ENCODE data around the gene NME5. TPM values are rescaled to one million over a fixed set of nuclear protein-coding genes. Genes with fewer than 3 reads are reported as not detected.
"Not testable (repeated sequence)": the region's sequence is repeated elsewhere in the genome, so short reads cannot be mapped to it uniquely, and the experiment has no call there.

Gene NME5
- total and polyA plus RNA-seq, 2 donors (not counting 1 experiment from before 2014, with no cell fraction given): 1.8 to 2.5 TPM

DNA sequence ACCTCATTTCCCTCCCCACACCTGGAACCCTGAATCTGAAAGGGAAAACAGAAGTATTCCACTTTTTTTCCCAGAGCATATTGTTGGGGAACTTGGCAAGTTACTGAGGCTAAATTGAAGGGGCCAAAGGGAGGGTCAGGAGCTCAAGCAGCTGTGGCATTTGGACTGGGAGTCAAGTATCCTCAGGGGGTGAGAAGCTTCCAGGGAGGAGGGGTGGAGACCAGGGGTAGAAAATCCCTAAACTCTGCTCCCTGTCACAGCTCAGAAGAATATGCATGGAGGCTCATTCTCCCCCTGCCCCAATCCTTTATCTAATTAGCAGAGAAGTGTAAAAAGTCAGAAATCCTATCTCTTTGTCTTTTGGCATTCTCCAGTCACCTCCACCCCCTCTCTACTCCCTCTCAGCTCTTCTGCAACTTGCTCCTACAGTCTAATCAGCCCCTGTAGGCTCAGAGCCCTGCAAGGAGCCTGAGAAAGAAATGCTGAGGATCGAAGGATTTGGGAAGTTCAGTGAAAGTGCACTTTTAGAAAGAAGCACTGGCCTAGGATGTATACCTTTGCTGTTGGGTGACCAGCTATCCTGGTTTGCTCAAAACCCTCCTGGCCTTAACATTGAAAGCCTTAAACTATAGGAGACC lies 61.1 kb downstream of the NME5 start:
- Histone ChIP-seq H3K36me3 (ENCODE audit: control insufficient read depth, insufficient read depth, low read length) (no peaks in the 10 kb centered on the region), H3K9ac (ENCODE audit: insufficient read depth, low read length) (no peak overlapping the region), H4K20me1 (ENCODE audit: control insufficient read depth, extremely low read depth, insufficient read depth, low read length) (no peaks in the 10 kb centered on the region), H3K4me1 (ENCODE audit: control insufficient read depth, extremely low read depth, insufficient read depth, low read length) (no peaks in the 10 kb centered on the region), H3K9me3 (ENCODE audit: control insufficient read depth, insufficient read depth, low read depth, low read length) (no peaks in the 10 kb centered on the region), H3K27ac (ENCODE audit: insufficient read depth, low read length) (no peak overlapping the region), H3K27me3 (ENCODE audit: control insufficient read depth, insufficient read depth, low read length) (no peaks in the 10 kb centered on the region), H3K4me3 (replicated peaks in 1 of 4; ENCODE audit: control extremely low read depth in 1 of 4, insufficient read depth in 1 of 4, low read depth in 3 of 4, low read length in 4 of 4) (no peak overlapping the region), H3K4me2 (ENCODE audit: extremely low read depth, insufficient read depth, low read length) (no peak overlapping the region), H3K79me2 (ENCODE audit: control insufficient read depth, insufficient read depth, low read length) (no peaks in the 10 kb centered on the region), H2AFZ (ENCODE audit: low read length) (no peak overlapping the region)
- TF ChIP-seq, protein P1, sequence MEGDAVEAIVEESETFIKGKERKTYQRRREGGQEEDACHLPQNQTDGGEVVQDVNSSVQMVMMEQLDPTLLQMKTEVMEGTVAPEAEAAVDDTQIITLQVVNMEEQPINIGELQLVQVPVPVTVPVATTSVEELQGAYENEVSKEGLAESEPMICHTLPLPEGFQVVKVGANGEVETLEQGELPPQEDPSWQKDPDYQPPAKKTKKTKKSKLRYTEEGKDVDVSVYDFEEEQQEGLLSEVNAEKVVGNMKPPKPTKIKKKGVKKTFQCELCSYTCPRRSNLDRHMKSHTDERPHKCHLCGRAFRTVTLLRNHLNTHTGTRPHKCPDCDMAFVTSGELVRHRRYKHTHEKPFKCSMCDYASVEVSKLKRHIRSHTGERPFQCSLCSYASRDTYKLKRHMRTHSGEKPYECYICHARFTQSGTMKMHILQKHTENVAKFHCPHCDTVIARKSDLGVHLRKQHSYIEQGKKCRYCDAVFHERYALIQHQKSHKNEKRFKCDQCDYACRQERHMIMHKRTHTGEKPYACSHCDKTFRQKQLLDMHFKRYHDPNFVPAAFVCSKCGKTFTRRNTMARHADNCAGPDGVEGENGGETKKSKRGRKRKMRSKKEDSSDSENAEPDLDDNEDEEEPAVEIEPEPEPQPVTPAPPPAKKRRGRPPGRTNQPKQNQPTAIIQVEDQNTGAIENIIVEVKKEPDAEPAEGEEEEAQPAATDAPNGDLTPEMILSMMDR (conservative IDR thresholded peaks at IDR 0.05 in 1 of 2, IDR thresholded peaks at IDR 0.05 in 1 of 2; ENCODE audit: low read depth in 1 of 2, low read length in 2 of 2): no peak
- no peak for TF ChIP-seq EZH2 (IDR thresholded peaks at IDR 0.05; ENCODE audit: low read length, missing control alignments)
- DNase-seq (ENCODE audit: low read depth in 2 of 2): no peak

DNA sequence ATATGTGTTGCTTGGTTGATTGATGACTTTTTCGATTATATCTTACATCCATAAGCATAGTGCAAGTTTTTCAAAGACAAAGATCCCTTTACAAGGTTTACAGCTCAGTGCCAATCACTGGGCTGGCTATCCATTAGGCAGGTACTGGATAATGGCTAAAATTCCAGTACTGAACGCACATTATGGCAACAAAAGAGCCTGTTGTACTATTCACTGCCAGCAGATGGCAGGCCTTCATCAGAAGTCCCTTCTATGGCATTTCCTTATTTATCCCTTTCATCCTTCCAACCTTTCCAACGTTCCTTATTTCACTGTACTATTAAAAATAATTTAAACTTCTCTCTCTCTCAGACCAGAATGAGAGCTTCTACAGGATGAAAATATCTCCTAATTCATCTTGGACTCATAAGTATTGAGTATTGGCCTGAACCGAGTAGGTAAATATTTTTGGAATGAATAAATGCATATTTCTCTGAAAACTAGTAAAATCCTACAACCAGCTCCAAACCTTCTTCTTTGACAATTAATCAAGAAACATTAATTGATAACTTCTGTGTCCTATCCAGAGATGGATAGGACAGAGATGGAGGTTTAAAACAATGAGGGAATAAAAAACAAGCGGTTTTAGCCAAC lies 62.0 kb downstream of the NME5 start:
- Histone ChIP-seq H4K20me1 (ENCODE audit: control insufficient read depth, extremely low read depth, insufficient read depth, low read length) (no peaks in the 10 kb centered on the region), H3K27ac (ENCODE audit: insufficient read depth, low read length) (no peak overlapping the region), H3K36me3 (ENCODE audit: control insufficient read depth, insufficient read depth, low read length) (no peaks in the 10 kb centered on the region), H2AFZ (ENCODE audit: low read length) (no peak overlapping the region), H3K27me3 (ENCODE audit: control insufficient read depth, insufficient read depth, low read length) (no peaks in the 10 kb centered on the region), H3K4me3 (replicated peaks in 1 of 4; ENCODE audit: control extremely low read depth in 1 of 4, insufficient read depth in 1 of 4, low read depth in 3 of 4, low read length in 4 of 4) (no peak overlapping the region), H3K9ac (ENCODE audit: insufficient read depth, low read length) (no peak overlapping the region), H3K79me2 (ENCODE audit: control insufficient read depth, insufficient read depth, low read length) (no peaks in the 10 kb centered on the region), H3K9me3 (ENCODE audit: control insufficient read depth, insufficient read depth, low read depth, low read length) (no peaks in the 10 kb centered on the region), H3K4me1 (ENCODE audit: control insufficient read depth, extremely low read depth, insufficient read depth, low read length) (no peaks in the 10 kb centered on the region), H3K4me2 (ENCODE audit: extremely low read depth, insufficient read depth, low read length) (no peak overlapping the region)
- TF ChIP-seq, protein P1 (conservative IDR thresholded peaks at IDR 0.05 in 1 of 2, IDR thresholded peaks at IDR 0.05 in 1 of 2; ENCODE audit: low read depth in 1 of 2, low read length in 2 of 2): peak; percentile 87 to 92
- TF ChIP-seq EZH2 (IDR thresholded peaks at IDR 0.05; ENCODE audit: low read length, missing control alignments): no peak
- peak; percentile 47 to 73 for DNase-seq (ENCODE audit: low read depth in 2 of 2)

DNA sequence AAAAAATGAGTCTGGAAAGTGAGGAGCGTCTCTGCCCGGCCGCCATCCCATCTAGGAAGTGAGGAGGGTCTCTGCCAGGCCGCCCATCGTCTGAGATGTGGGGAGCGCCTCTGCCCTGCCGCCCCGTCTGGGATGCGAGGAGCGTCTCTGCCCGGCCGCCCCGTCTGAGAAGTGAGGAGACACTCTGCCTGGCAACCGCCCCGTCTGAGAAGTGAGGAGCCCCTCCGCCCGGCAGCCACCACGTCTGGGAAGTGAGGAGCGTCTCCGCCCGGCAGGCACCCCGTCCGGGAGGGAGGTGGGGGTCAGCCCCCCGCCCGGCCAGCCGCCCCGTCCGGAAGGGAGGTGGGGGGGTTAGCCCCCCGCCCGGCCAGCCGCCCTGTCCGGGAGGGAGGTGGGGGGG lies 69.2 kb downstream of the NME5 start:
- not testable (repeated sequence) for H3K9me3 ChIP-seq (ENCODE audit: control insufficient read depth, insufficient read depth, low read depth, low read length); H2AFZ ChIP-seq (ENCODE audit: low read length)

More for the DNA sequence above, 69.2 kb downstream of the NME5 start:
- not testable (repeated sequence) for H3K27ac ChIP-seq (ENCODE audit: insufficient read depth, low read length); H4K20me1 ChIP-seq (ENCODE audit: control insufficient read depth, extremely low read depth, insufficient read depth, low read length); H3K4me3 ChIP-seq (replicated peaks in 1 of 4; ENCODE audit: control extremely low read depth in 1 of 4, insufficient read depth in 1 of 4, low read depth in 3 of 4, low read length in 4 of 4); H3K4me2 ChIP-seq (ENCODE audit: extremely low read depth, insufficient read depth, low read length); H3K36me3 ChIP-seq (ENCODE audit: control insufficient read depth, insufficient read depth, low read length); H3K9ac ChIP-seq (ENCODE audit: insufficient read depth, low read length); DNase-seq (ENCODE audit: low read depth in 2 of 2); H3K4me1 ChIP-seq (ENCODE audit: control insufficient read depth, extremely low read depth, insufficient read depth, low read length); H3K79me2 ChIP-seq (ENCODE audit: control insufficient read depth, insufficient read depth, low read length); H3K27me3 ChIP-seq (ENCODE audit: control insufficient read depth, insufficient read depth, low read length)
